ENCODE measurements around the gene HNRNPH3.

HNRNPH3 gene

DNA sequence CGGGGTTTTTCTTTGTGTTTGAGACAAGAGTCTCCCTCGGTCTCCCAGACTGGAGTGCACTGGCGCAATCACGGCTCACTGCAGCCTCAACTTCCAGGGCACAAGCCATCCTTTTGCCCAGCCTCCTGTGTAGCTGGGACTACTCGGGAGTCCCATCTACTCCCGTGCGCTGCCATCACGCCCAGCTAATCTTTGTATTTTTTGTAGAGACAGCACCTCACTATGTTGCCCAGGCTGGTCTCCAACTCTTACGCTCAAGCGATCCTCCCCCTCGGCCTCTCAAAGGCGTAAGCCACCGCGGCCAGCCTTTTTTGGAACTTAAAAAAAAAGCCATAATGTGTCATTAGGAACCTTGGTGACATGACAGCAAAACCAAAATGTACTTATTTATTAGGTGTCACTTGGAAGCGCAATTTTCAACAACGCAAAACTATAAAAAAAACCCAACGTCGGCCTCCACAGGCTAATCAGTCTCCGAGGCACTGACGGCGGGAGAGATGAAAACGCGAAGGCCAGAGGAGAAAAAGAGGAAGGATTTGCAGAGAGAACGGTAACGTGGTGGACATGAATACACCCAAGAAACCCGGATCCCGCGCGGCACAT, 911 bp upstream of the HNRNPH3 start:
- in situ Hi-C loops (cut with HindIII; ENCODE audit: low sequenced_read_pairs): no loop called here

DNA sequence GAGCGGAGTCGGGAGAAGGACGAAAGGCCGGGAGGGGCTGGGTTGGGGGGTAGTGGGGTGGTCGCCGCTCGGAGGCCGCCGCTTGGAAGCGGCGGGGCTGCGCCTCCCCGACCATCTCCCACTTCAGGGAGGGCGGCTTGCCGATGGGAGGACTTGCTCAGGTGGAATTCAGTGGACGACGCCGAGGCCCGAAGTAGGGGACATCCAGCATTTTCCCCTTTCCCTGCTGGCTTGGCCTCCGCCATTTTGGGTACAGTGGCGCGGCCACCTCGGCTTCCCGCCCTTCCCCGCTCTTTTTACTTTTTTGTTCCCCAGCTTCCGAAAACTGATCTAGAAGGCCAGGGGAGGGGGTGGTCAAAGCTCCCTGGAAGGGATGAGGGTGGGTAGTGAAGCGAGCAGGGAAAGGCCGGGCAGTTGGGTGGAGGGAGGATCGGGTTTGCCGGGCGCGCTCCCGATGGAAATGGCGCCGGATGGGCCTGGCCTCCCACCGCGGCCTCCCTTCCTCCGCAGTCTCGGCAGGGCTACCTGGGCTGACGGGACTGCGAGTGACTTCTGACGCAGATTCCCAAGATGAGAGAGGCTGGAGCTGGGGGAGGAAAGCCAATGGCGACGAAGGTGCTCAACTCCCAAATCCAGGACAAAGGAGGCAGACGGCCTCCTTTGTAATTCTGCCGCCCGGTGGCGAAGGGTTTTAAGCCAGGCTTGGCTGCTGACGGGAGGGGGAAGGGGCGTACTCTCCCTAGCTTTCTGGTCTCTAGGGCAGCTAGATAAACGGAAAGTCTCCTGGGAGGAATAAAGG, 594 bp downstream of the HNRNPH3 start, which contains the start of gene PBLD:
Gene PBLD, minus strand, starts transcription at position 670 of the 799 bp plus-strand sequence. CDS start 26,084 bp downstream, outside the sequence.
- in situ Hi-C loops (cut with HindIII; ENCODE audit: low sequenced_read_pairs): no loop called here

- in situ Hi-C loops (cut with HindIII; ENCODE audit: low sequenced_read_pairs): no loop called here
Measured at GRCh38 chr10:68333058-68333395, 1.2 kb downstream of the HNRNPH3 start.

GRCh38 chr10:68333440-68334431, 1.9 kb downstream of the HNRNPH3 start:
- in situ Hi-C loops (cut with HindIII; ENCODE audit: low sequenced_read_pairs): no loop called here

GRCh38 chr10:68334672-68335467, 3.0 kb downstream of the HNRNPH3 start:
- in situ Hi-C loops (cut with HindIII; ENCODE audit: low sequenced_read_pairs): no loop called here

- in situ Hi-C loops (cut with HindIII; ENCODE audit: low sequenced_read_pairs): no loop called here
Measured at GRCh38 chr10:68336754-68337351, 5.0 kb downstream of the HNRNPH3 start.

GRCh38 chr10:68340358-68341080, 8.7 kb downstream of the HNRNPH3 start:
- in situ Hi-C loops (cut with HindIII; ENCODE audit: low sequenced_read_pairs): no loop called here

GRCh38 chr10:68342909-68343516, 11.1 kb downstream of the HNRNPH3 start:
- in situ Hi-C loops (cut with HindIII; ENCODE audit: low sequenced_read_pairs): no loop called here

DNA sequence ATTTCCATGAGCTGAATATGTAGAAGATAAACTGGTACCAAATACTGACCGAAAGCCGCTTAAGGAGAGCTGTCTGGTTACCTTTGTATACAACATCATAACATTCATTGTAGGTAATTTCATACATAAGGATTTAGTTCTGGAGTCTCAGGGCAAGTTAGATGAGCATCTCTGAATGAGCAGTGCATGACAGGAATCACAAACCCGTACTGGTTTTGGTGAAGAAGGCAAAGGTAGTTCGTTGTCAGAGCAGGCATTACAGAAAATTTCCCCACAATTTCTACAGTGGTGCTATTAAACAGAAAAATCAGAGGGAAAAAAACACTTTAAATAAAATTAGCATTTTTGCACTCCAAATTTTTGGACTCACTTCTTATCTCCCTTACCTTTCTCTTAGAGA, 13.8 kb downstream of the HNRNPH3 start:
- in situ Hi-C loops (cut with HindIII; ENCODE audit: low sequenced_read_pairs): no loop called here

- in situ Hi-C loops (cut with HindIII; ENCODE audit: low sequenced_read_pairs): no loop called here
Measured at GRCh38 chr10:68346774-68347173, 14.9 kb downstream of the HNRNPH3 start.

DNA sequence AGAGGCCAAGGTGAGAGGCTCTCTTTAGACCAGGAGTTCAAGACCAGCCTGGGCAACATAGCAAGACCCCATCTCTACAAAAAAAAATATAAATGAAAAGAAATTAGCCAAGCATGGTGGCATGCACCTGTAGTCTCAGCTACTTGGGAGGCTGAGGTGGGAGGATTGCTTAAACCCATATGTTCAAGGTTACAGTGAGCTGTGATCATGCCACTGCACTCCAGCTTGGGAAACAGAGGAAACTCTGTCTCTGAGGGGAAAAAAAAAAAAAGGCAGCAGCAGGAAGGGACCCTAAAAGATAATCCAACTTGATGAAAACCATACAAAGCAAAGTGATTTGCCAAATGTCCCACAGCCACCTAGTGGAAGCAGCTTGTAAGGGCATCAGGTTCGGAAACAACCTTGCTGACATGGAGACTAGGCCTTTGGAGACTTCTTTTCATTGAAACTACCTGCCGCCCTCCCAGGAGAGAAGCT, 16.4 kb downstream of the HNRNPH3 start:
- in situ Hi-C loops (cut with HindIII; ENCODE audit: low sequenced_read_pairs): no loop called here

GRCh38 chr10:68353537-68353936, 21.7 kb downstream of the HNRNPH3 start:
- in situ Hi-C loops (cut with HindIII; ENCODE audit: low sequenced_read_pairs): no loop called here

DNA sequence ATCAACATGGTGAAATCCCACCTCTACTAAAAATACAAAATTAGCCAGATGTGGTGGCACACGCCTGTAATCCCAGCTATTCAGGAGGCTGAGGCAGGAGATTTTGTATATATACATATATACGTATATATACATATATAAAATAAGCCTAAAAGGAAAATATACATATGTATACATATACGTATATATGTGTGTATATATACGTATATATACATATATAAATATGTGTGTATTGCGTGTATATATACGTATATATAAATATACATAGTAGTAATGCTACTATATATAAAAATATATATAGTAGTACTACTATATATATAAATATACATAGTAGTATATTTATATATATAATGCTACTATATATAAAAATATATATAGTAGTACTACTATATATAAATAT, 27.3 kb downstream of the HNRNPH3 start:
- in situ Hi-C loops (cut with HindIII; ENCODE audit: low sequenced_read_pairs): no loop called here

- in situ Hi-C loops (cut with HindIII; ENCODE audit: low sequenced_read_pairs): no loop called here
Measured at GRCh38 chr10:68362590-68362989, 30.7 kb downstream of the HNRNPH3 start.

DNA sequence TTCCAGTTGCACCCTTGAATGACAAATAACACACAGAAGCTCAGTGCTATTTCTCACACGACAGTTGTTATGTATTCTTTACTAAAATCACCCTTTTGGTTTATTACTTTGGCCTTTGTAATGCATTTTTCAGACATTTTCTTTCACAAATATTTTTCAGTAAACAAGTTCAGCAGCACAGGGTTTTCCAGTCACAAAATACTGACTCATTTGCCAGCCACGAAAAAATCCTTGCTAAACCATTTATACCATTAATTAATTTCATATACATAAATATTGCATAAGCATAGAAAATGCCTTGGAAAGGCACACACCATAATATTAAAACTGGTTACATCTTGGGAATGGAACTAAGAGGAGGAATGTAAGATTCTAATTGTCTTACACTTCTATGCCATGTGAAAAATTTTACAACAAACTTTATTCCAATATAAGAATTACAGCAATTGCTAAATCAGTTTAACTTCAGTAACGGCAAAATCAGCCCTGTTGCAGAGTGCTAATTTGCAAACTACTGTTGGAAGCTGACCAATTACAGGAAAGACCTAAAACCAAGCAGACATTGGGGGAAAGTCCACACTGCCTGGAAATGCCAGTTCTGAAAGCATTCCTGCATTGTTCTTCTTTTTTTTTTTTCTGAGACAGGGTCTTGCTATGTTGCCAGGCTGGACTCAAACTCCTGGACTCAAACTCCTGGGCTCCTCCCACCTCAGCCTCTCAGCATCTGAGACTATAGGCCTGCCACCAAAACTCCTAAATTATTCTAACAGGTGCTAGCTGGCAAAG, 32.4 kb downstream of the HNRNPH3 start:
- in situ Hi-C loops (cut with HindIII; ENCODE audit: low sequenced_read_pairs): no loop called here

DNA sequence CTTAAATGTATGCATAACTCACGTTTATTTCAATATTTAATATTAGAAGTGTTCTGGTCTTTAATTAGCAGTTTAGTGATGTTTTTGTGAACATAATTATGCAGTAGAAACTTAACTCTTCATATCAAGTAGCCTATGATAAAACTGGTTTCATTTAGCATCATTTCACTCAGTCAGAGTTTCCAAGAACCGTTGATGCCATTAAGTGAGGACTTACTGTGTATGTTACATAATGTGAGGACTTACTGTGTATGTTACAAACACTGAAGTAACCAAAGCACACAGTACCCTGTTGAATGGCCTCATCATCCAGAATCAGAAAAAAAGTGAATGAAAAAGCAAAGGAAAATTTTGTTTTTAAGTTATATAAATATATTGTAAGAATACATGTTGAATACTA, 33.7 kb downstream of the HNRNPH3 start:
- in situ Hi-C loops (cut with HindIII; ENCODE audit: low sequenced_read_pairs): no loop called here

DNA sequence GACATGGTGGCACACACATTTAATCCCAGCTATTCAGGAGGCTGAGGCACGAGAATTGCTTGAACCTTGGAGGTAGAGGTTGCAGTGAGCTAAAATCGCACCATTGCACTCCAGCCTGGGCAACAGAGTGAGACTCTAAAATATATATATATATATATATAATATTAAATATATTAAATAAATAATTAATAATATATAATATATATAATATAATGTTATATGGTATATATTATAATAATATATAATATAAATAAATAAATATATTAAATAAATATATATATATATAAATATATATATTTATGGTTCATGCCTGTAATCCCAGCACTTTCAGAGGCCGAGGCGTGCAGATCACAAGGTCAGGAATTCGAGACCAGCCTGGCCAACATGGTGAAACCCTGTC, 34.7 kb downstream of the HNRNPH3 start:
- in situ Hi-C loops (cut with HindIII; ENCODE audit: low sequenced_read_pairs): no loop called here

- in situ Hi-C loops (cut with HindIII; ENCODE audit: low sequenced_read_pairs): no loop called here
Measured at GRCh38 chr10:68367121-68367520, 35.3 kb downstream of the HNRNPH3 start.
